HCT116 (cell line): ENCODE data around the gene KLHL33. TPM values are rescaled to one million over a fixed set of nuclear protein-coding genes. Genes with fewer than 3 reads are reported as not detected.

Experiments used
- ATAC-seq: fragments of 200-7000 bp; cut with Tn5 transposase; 2 replicates; pipeline ENCODE4 v1.9.1; 2020; ENCODE audit warnings: mild to moderate bottlenecking, moderate library complexity
- BruUV-seq: library from RNA; stranded (reverse); fragments of 400-500 nt; replicated peaks from 2 replicates; lab custom pipeline; 2021; lab: Mats Ljungman, UMichigan
- CTCF ChIA-PET: fragments of 300-600 bp; sonication (Branson Sonifier 250); formaldehyde crosslinking; loops from one replicate; lab custom pipeline; 2021; ENCODE audit warnings: antibody characterized with exemption; lab: Charles Lee
- POLR2A ChIA-PET: fragments of 300-600, 350-600 bp; sonication (Branson Sonifier 250); formaldehyde crosslinking; loops from one replicate; lab custom pipeline; 2021; ENCODE audit warnings: antibody characterized with exemption; lab: Charles Lee
- RAD21 ChIA-PET, 2 experiments: fragments of 300-600 bp; sonication (Branson Sonifier 250); formaldehyde crosslinking; loops; one replicate each; lab custom pipeline; 2023; ENCODE audit warnings: low total read pairs in 2 of 2; ENCODE audit not compliant: uncharacterized antibody in 2 of 2, unreplicated experiment in 2 of 2, low non-redundant PET in 1 of 2; lab: Charles Lee
- DNase-seq: peaks from one replicate; pipeline ENCODE4 v3.0.0-alpha.2; 2010; ENCODE audit warnings: low read depth, low spot score
- H2AFZ ChIP-seq: fragments of 200-600 bp; shearing (Covaris generic), sonication (generic); 2 replicates; pipeline ENCODE4 v1.6.1; 2017; ENCODE audit warnings: low read depth, mixed run types, mixed read lengths, antibody characterized with exemption, low read length; ENCODE audit not compliant: poor library complexity, severe bottlenecking
- H3K27ac ChIP-seq: 2 replicates; pipeline ENCODE4 v1.5.1; 2012; ENCODE audit warnings: low read depth, low read length
- H3K27me3 ChIP-seq: fragments of 200-600 bp; sonication (generic); 2 replicates; pipeline ENCODE4 v1.6.1; 2016; ENCODE audit warnings: mixed run types, low read length, mixed read lengths; ENCODE audit not compliant: insufficient read depth
- H3K36me3 ChIP-seq, 2 experiments: fragments of 200-500 bp in 1 of 2; fragments of 200-600 bp in 1 of 2; sonication (Bioruptor generic) in 1 of 2; sonication (generic) in 1 of 2; 2 replicates each; pipeline versions ENCODE4 v1.5.1 to v1.6.1; 2014 to 2016; ENCODE audit warnings: low read length in 2 of 2, inconsistent platforms in 1 of 2, mixed read lengths in 1 of 2, mixed run types in 1 of 2; ENCODE audit not compliant: insufficient read depth in 2 of 2, control insufficient read depth in 1 of 2
- H3K4me1 ChIP-seq, 2 experiments: fragments of 200-600 bp in 1 of 2; sonication (generic) in 1 of 2; 2 replicates each; pipeline versions ENCODE4 v1.5.1 to v1.6.1; 2012 to 2017; ENCODE audit warnings: low read length in 2 of 2, inconsistent platforms in 1 of 2, mild to moderate bottlenecking in 1 of 2, mixed read lengths in 1 of 2, mixed run types in 1 of 2, moderate library complexity in 1 of 2; ENCODE audit not compliant: insufficient read depth in 2 of 2, control insufficient read depth in 1 of 2
- H3K4me2 ChIP-seq: fragments of 200-600 bp; sonication (generic); 2 replicates; pipeline ENCODE4 v1.6.1; 2017; ENCODE audit warnings: mixed run types, low read length, mixed read lengths
- H3K4me3 ChIP-seq, 2 experiments: fragments of 200-600 bp in 1 of 2; sonication (generic) in 1 of 2; replicated peaks in 1 of 2; 2 replicates each; pipeline ENCODE4 v1.5.1; 2011 to 2016; ENCODE audit warnings: low read length in 2 of 2, control low read depth in 1 of 2, low read depth in 1 of 2, mild to moderate bottlenecking in 1 of 2, mixed read lengths in 1 of 2, mixed run types in 1 of 2
- H3K79me2 ChIP-seq: fragments of 200-600 bp; sonication (generic); 2 replicates; pipeline ENCODE4 v1.6.1; 2017; ENCODE audit warnings: mild to moderate bottlenecking, mixed run types, low read length, moderate library complexity, mixed read lengths; ENCODE audit not compliant: insufficient read depth
- H3K9ac ChIP-seq: fragments of 200-600 bp; sonication (generic); 2 replicates; pipeline ENCODE4 v1.6.1; 2016; ENCODE audit warnings: low read length, mixed read lengths
- H3K9me2 ChIP-seq: fragments of 200-600 bp; sonication (generic), shearing (Covaris generic); 2 replicates; pipeline ENCODE4 v1.6.1; 2017; ENCODE audit warnings: mixed run types, mild to moderate bottlenecking, moderate library complexity; ENCODE audit not compliant: insufficient read depth
- H3K9me3 ChIP-seq, 2 experiments: fragments of 200-500 bp in 1 of 2; fragments of 200-600 bp in 1 of 2; sonication (Bioruptor generic) in 1 of 2; sonication (generic) in 1 of 2; 2 replicates each; pipeline ENCODE4 v1.6.1; 2014 to 2017; ENCODE audit warnings: low read length in 2 of 2, mixed read lengths in 2 of 2, inconsistent platforms in 1 of 2, low read depth in 1 of 2, mild to moderate bottlenecking in 1 of 2, mixed run types in 1 of 2, moderate library complexity in 1 of 2; ENCODE audit not compliant: control insufficient read depth in 1 of 2, insufficient read depth in 1 of 2
- H4K20me1 ChIP-seq: fragments of 200-600 bp; sonication (generic), shearing (Covaris generic); 2 replicates; pipeline ENCODE4 v1.6.1; 2017; ENCODE audit warnings: mixed run types, mild to moderate bottlenecking, moderate library complexity; ENCODE audit not compliant: insufficient read depth
- CBX3 ChIP-seq: IDR thresholded peaks from 2 replicates; pipeline ENCODE4 v1.6.1; 2012; ENCODE audit warnings: low read depth
- CTCF ChIP-seq, 3 experiments: fragments of 200-600 bp in 1 of 3; sonication (generic) in 1 of 3; IDR thresholded peaks in 2 of 3; conservative IDR thresholded peaks in 1 of 3; 2 replicates each; pipeline ENCODE4 v1.5.1; 2012 to 2017; ENCODE audit warnings: low read depth in 2 of 3, low read length in 2 of 3, antibody characterized with exemption in 1 of 3, borderline replicate concordance in 1 of 3, control low read depth in 1 of 3, mild to moderate bottlenecking in 1 of 3, mixed read lengths in 1 of 3, mixed run types in 1 of 3, moderate library complexity in 1 of 3; ENCODE audit not compliant: insufficient read depth in 1 of 3
- EZH2 ChIP-seq: fragments of 200-600 bp; sonication (generic); IDR thresholded peaks from 2 replicates; pipeline ENCODE4 v1.6.1; 2017; ENCODE audit warnings: antibody characterized with exemption, mixed run types
- MAX ChIP-seq: IDR thresholded peaks from 2 replicates; pipeline ENCODE4 v1.6.1; 2012
- RAD21 ChIP-seq: IDR thresholded peaks from 2 replicates; pipeline ENCODE4 v1.6.1; 2012; ENCODE audit warnings: low read depth, mild to moderate bottlenecking
- REST ChIP-seq: IDR thresholded peaks from 2 replicates; pipeline ENCODE4 v1.6.1; 2012; ENCODE audit warnings: low read depth
- SRF ChIP-seq: IDR thresholded peaks from 2 replicates; pipeline ENCODE4 v1.6.1; 2012; ENCODE audit warnings: low read depth
- ZBTB33 ChIP-seq: IDR thresholded peaks from 2 replicates; pipeline ENCODE4 v1.6.1; 2011; ENCODE audit warnings: mild to moderate bottlenecking, low read length, moderate library complexity; ENCODE audit not compliant: insufficient replicate concordance; ENCODE audit errors: extremely low read depth
- ZFX ChIP-seq: fragments of 450-650 bp; IDR thresholded peaks from 2 replicates; pipeline ENCODE4 v1.6.1; 2017
- ZNF274 ChIP-seq: fragments of 200-500 bp; sonication (Bioruptor generic); IDR thresholded peaks from 2 replicates; pipeline ENCODE4 v1.6.1; 2014; ENCODE audit warnings: mild to moderate bottlenecking, low read depth, low read length, inconsistent platforms
- intact Hi-C: fragments of 100-400 bp; cut with micrococcal nuclease; formaldehyde crosslinking; loops from 2 replicates; pipeline ENCODE4 v1.10.0; 2022
- total RNA-seq: library from RNA; stranded (reverse); gene quantifications from one replicate; pipeline ENCODE4 v1.2.1, GENCODE V29; 2021; ENCODE audit not compliant: unreplicated experiment

Gene KLHL33
- total RNA-seq, 1 experiment from 2014 or later = 0.05 TPM

GRCh38 chr14:20380681-20381080 is 55.3 kb downstream of the KLHL33 start:
- Histone ChIP-seq H3K4me2 (no peak overlapping the region), H3K27me3 (no peaks in the 10 kb centered on the region), H3K4me1 (no peaks in the 10 kb centered on the region), H4K20me1 (no peaks in the 10 kb centered on the region), H3K9me2 (no peaks in the 10 kb centered on the region), H3K9ac (no peak overlapping the region), H2AFZ (no peak overlapping the region), H3K36me3 (peaks cover 27 to 39% of the 10 kb centered on the region in 2 experiments; a peak in 3 of 4 replicates), H3K27ac (no peak overlapping the region), H3K9me3 (no peaks in the 10 kb centered on the region), H3K4me3 (no peak overlapping the region), H3K79me2 (no peaks in the 10 kb centered on the region)
- no peak for TF ChIP-seq ZFX
- TF ChIP-seq SRF = no peak
- no peak for ATAC-seq
- DNase-seq = no peak
- POLR2A ChIA-PET = no interaction called here
- intact Hi-C loops = no loop called here
- BruUV-seq = no TSS peak
- RAD21 ChIA-PET = no interaction called here
- CTCF ChIA-PET = no interaction called here

- intact Hi-C loops = no loop called here
- DNase-seq = no peak
- Histone ChIP-seq H3K27ac (no peak overlapping the region), H2AFZ (no peak overlapping the region), H3K9me2 (no peaks in the 10 kb centered on the region), H3K9ac (no peak overlapping the region), H3K79me2 (no peaks in the 10 kb centered on the region), H3K4me3 (no peak overlapping the region), H3K36me3 (peaks cover 24 to 36% of the 10 kb centered on the region in 2 experiments; a peak in 3 of 4 replicates), H3K4me1 (no peaks in the 10 kb centered on the region), H4K20me1 (no peaks in the 10 kb centered on the region), H3K27me3 (no peaks in the 10 kb centered on the region), H3K4me2 (no peak overlapping the region), H3K9me3 (no peaks in the 10 kb centered on the region)
- ChIA-PET CTCF (no interaction called here), POLR2A (no interaction called here), RAD21 (no interaction called here)
- no TSS peak for BruUV-seq
- TF ChIP-seq ZFX (no peak), ZBTB33 (no peak), REST (no peak), CBX3 (no peak), CTCF (IDR thresholded peaks at IDR 0.05 in 2 of 3, conservative IDR thresholded peaks at IDR 0.05 in 1 of 3; ENCODE audit: borderline replicate concordance in 1 of 3, insufficient read depth in 1 of 3, low read depth in 2 of 3, low read length in 2 of 3) (no peak), MAX (no peak), SRF (no peak), EZH2 (no peak), ZNF274 (no peak), RAD21 (no peak)
- ATAC-seq = no peak
Observed at GRCh38 chr14:20379743-20380142, 56.2 kb downstream of the KLHL33 start.
